ENCODE results near the gene RRAGB. TPM values are rescaled to one million over a fixed set of nuclear protein-coding genes. Genes with fewer than 3 reads are reported as not detected.
"Not testable (repeated sequence)": the region's sequence is repeated elsewhere in the genome, so short reads cannot be mapped to it uniquely, and the experiment has no call there.

RRAGB gene
- total and polyA plus RNA-seq, 2 donors (not counting 1 experiment from before 2014, with no cell fraction given), result 21.3 to 31.4 TPM

GRCh38 chrX:55767100-55767499 is 49.6 kb downstream of the RRAGB start:
- no peaks in the 10 kb centered on the region for H3K9me3 Mint-ChIP-seq (ENCODE audit: insufficient read depth)

DNA sequence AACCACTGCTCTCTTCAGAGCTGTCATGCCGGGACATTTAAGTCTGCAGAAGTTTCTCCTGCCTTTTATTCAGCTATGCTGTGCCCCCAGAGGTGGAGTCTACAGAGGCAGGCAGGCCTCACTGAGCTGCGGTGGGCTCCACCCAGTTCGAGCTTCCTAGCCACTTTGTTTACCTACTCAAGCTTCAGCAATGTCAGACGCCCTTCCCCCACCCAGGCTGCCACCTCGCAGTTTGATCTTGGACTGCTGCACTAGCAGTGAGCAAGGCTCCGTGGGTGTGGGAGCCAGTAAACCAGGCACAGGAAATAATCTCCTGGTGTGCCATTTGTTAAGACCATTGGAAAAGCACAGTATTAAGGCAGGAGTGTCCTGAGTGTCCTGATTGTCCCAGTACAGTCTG is 56.9 kb downstream of the RRAGB start:
- POLR2A ChIA-PET; H3K9me3 ChIP-seq (ENCODE audit: control extremely low read depth in 1 of 3, control insufficient read depth in 2 of 3, insufficient read depth in 1 of 3, low read length in 2 of 3); intact Hi-C loops (cut with micrococcal nuclease); H3K4me3 ChIP-seq (ENCODE audit: control extremely low read depth in 1 of 5, extremely low read depth in 1 of 5, insufficient read depth in 1 of 5, low read depth in 2 of 5, low read length in 4 of 5); H2AFZ ChIP-seq (ENCODE audit: insufficient read depth, low read depth, low read length, poor library complexity, severe bottlenecking); DNase-seq; H3K79me2 ChIP-seq (ENCODE audit: control insufficient read depth, insufficient read depth, low read length); H3K4me1 Mint-ChIP-seq; ATAC-seq (ENCODE audit: low read depth); H3K27me3 ChIP-seq (replicated peaks in 1 of 4; ENCODE audit: control extremely low read depth in 1 of 4, control insufficient read depth in 3 of 4, insufficient read depth in 4 of 4, low read length in 3 of 4); H3K36me3 ChIP-seq (replicated peaks in 1 of 2; ENCODE audit: control extremely low read depth in 1 of 2, control insufficient read depth in 1 of 2, extremely low read depth in 1 of 2, insufficient read depth in 2 of 2, low read length in 1 of 2); H4K20me1 ChIP-seq (ENCODE audit: control insufficient read depth, insufficient read depth, low read length, poor library complexity, severe bottlenecking); CTCF ChIA-PET; H3K4me2 ChIP-seq (replicated peaks; ENCODE audit: low read depth, low read length, poor library complexity, severe bottlenecking); H3K27ac Mint-ChIP-seq; H3K9me3 Mint-ChIP-seq (ENCODE audit: insufficient read depth); H3K27me3 Mint-ChIP-seq; H3K4me3 Mint-ChIP-seq; H3K4me1 ChIP-seq (ENCODE audit: control insufficient read depth in 2 of 2, insufficient read depth in 2 of 2, low read length in 2 of 2); H3K27ac ChIP-seq (ENCODE audit: low read length in 2 of 2); H3K9ac ChIP-seq (ENCODE audit: low read length): not testable (repeated sequence)
- 70% methylated on average over 2 of the region's 6 CpGs for WGBS (ENCODE audit: insufficient coverage)

More at GRCh38 chrX:55767100-55767499, 49.6 kb downstream of the RRAGB start:
- no peaks in the 10 kb centered on the region for H3K79me2 ChIP-seq (ENCODE audit: control insufficient read depth, insufficient read depth, low read length)
- no peak overlapping the region for H3K9ac ChIP-seq (ENCODE audit: low read length)
- no peak overlapping the region for H3K4me3 Mint-ChIP-seq
- H3K4me1 ChIP-seq (ENCODE audit: control insufficient read depth in 2 of 2, insufficient read depth in 2 of 2, low read length in 2 of 2), result no peaks in the 10 kb centered on the region
- no peak overlapping the region for H3K4me3 ChIP-seq (ENCODE audit: control extremely low read depth in 1 of 5, extremely low read depth in 1 of 5, insufficient read depth in 1 of 5, low read depth in 2 of 5, low read length in 4 of 5)
- H3K27me3 ChIP-seq (replicated peaks in 1 of 4; ENCODE audit: control extremely low read depth in 1 of 4, control insufficient read depth in 3 of 4, insufficient read depth in 4 of 4, low read length in 3 of 4), result no peaks in the 10 kb centered on the region
- ChIA-PET POLR2A (no interaction called here), CTCF (no interaction called here)
- no peak overlapping the region for H2AFZ ChIP-seq (ENCODE audit: insufficient read depth, low read depth, low read length, poor library complexity, severe bottlenecking)
- H4K20me1 ChIP-seq (ENCODE audit: control insufficient read depth, insufficient read depth, low read length, poor library complexity, severe bottlenecking), result no peaks in the 10 kb centered on the region
- TF ChIP-seq EZH2 (IDR thresholded peaks at IDR 0.05; ENCODE audit: borderline replicate concordance, insufficient read depth, low read depth, low read length, poor library complexity, severe bottlenecking) (no peak), CTCF (IDR thresholded peaks at IDR 0.05) (no peak)
- DNase-seq (no peak), ATAC-seq (ENCODE audit: low read depth) (no peak)
- no peaks in the 10 kb centered on the region for H3K9me3 ChIP-seq (ENCODE audit: control extremely low read depth in 1 of 3, control insufficient read depth in 2 of 3, insufficient read depth in 1 of 3, low read length in 2 of 3)
- H3K27me3 Mint-ChIP-seq, result no peaks in the 10 kb centered on the region
- no peak overlapping the region for H3K27ac ChIP-seq (ENCODE audit: low read length in 2 of 2)
- H3K36me3 ChIP-seq (replicated peaks in 1 of 2; ENCODE audit: control extremely low read depth in 1 of 2, control insufficient read depth in 1 of 2, extremely low read depth in 1 of 2, insufficient read depth in 2 of 2, low read length in 1 of 2), result peaks cover 0 to 2% of the 10 kb centered on the region in 2 experiments
- H3K27ac Mint-ChIP-seq, result no peak overlapping the region
- intact Hi-C loops (cut with micrococcal nuclease), result no loop called here
- no peak overlapping the region for H3K4me2 ChIP-seq (replicated peaks; ENCODE audit: low read depth, low read length, poor library complexity, severe bottlenecking)
- no peaks in the 10 kb centered on the region for H3K4me1 Mint-ChIP-seq
- no CpG with 5 or more reads among the region's 1 CpG for WGBS (ENCODE audit: insufficient coverage)
